Subcutaneous adipose tissue (tissue), 4 donors: ENCODE measurements around the gene TMEM18. TPM values are rescaled to one million over a fixed set of nuclear protein-coding genes. Genes with fewer than 3 reads are reported as not detected.

Source experiments
- CTCF ChIP-seq: fragments of 450-650 bp; IDR thresholded peaks from one replicate; pipeline ENCODE4 v1.5.1; 2016; ENCODE audit warnings: low read depth, mild to moderate bottlenecking, control low read depth, antibody characterized with exemption, moderate library complexity
- total RNA-seq, 4 donors: library from RNA; depleted of rRNA; stranded (reverse); fragments of >200 nt; gene quantifications; one replicate each; pipeline ENCODE4 v1.1.0, GENCODE V29; 2016

TMEM18 gene
- total RNA-seq, 4 donors from 2014 or later, result 11.9 to 29.9 (median 15.1) TPM

GRCh38 chr2:643761-644160, 33.4 kb downstream of the TMEM18 start:
- no peak for TF ChIP-seq CTCF

- TF ChIP-seq CTCF, result no peak
Observed at GRCh38 chr2:643334-643733, 33.9 kb downstream of the TMEM18 start.

GRCh38 chr2:641872-642815, 35.1 kb downstream of the TMEM18 start:
- TF ChIP-seq CTCF, result no peak

GRCh38 chr2:641164-641871, 35.9 kb downstream of the TMEM18 start:
- TF ChIP-seq CTCF, result no peak

- no peak for TF ChIP-seq CTCF
Observed at GRCh38 chr2:639703-640102, 37.5 kb downstream of the TMEM18 start.

- no peak for TF ChIP-seq CTCF
Observed at GRCh38 chr2:637804-638203, 39.4 kb downstream of the TMEM18 start.

GRCh38 chr2:637406-637776, 39.8 kb downstream of the TMEM18 start:
- no peak for TF ChIP-seq CTCF
